ENCODE results near the gene RPL31. TPM values are rescaled to one million over a fixed set of nuclear protein-coding genes. Genes with fewer than 3 reads are reported as not detected.

RPL31 gene
- total RNA-seq, 4 donors from 2014 or later: 638 to 2,401 (median 1,440) TPM

DNA sequence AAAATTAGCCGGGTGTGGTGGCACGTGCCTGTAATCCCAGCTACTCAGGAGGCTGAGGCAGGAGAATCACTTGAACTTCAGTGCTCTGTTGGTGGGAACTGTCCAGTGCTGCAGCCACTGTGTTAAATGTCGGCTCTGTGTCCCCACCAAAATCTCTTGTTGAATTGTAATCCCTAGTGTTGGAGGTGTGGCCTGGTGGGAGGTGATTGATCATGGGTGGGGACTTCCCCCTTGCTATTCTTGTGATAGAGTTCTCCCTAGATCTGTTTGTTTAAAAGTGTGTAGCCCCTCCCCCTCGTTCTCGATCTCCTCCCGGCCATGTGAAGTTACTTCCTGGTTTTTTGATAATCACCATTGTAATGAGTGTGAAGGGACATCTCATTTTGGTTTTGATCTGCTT, 9.8 kb upstream of the RPL31 start:
- H3K27ac ChIP-seq: no peak overlapping the region
- TF ChIP-seq, protein P1, sequence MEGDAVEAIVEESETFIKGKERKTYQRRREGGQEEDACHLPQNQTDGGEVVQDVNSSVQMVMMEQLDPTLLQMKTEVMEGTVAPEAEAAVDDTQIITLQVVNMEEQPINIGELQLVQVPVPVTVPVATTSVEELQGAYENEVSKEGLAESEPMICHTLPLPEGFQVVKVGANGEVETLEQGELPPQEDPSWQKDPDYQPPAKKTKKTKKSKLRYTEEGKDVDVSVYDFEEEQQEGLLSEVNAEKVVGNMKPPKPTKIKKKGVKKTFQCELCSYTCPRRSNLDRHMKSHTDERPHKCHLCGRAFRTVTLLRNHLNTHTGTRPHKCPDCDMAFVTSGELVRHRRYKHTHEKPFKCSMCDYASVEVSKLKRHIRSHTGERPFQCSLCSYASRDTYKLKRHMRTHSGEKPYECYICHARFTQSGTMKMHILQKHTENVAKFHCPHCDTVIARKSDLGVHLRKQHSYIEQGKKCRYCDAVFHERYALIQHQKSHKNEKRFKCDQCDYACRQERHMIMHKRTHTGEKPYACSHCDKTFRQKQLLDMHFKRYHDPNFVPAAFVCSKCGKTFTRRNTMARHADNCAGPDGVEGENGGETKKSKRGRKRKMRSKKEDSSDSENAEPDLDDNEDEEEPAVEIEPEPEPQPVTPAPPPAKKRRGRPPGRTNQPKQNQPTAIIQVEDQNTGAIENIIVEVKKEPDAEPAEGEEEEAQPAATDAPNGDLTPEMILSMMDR (IDR thresholded peaks at IDR 0.05): no peak
- no peak for TF ChIP-seq POLR2A (IDR thresholded peaks at IDR 0.05)
- no peaks in the 10 kb centered on the region for H3K27me3 ChIP-seq
- H3K9me3 ChIP-seq: no peaks in the 10 kb centered on the region
- no peaks in the 10 kb centered on the region for H3K4me1 ChIP-seq
- H3K36me3 ChIP-seq: peaks cover 0 to 98% (median 5%) of the 10 kb centered on the region in 3 donors
- intact Hi-C loops (cut with DNase I): loop anchor here (5.0 kb wide), 1 partner anchor 385 kb away; no protein-coding TSS in a partner anchor
- no peak overlapping the region for H3K4me3 ChIP-seq
- WGBS, 2 donors: 74 to 75% methylated on average over 4 to 6 of the region's 6 CpGs
- DNase-seq: no peak

GRCh38 chr2:100993294-100993693, 8.8 kb upstream of the RPL31 start:
- no peak overlapping the region for H3K4me3 ChIP-seq
- no peaks in the 10 kb centered on the region for H3K27me3 ChIP-seq
- H3K4me1 ChIP-seq: no peaks in the 10 kb centered on the region
- H3K36me3 ChIP-seq: peaks cover 0 to 89% (median 5%) of the 10 kb centered on the region in 3 donors
- intact Hi-C loops (cut with DNase I): loop anchor here (5.0 kb wide), 1 partner anchor 386 kb away; no protein-coding TSS in a partner anchor
- WGBS, 2 donors: 83 to 84% methylated on average over 5 to 6 of the region's 17 CpGs
- no peaks in the 10 kb centered on the region for H3K9me3 ChIP-seq
- no peak for DNase-seq
- no peak for TF ChIP-seq POLR2A (IDR thresholded peaks at IDR 0.05)
- TF ChIP-seq, protein P1 (IDR thresholded peaks at IDR 0.05): no peak
- no peak overlapping the region for H3K27ac ChIP-seq

- TF ChIP-seq POLR2A (IDR thresholded peaks at IDR 0.05): no peak
- TF ChIP-seq, protein P1 (IDR thresholded peaks at IDR 0.05): no peak
- DNase-seq: no peak
Measured at GRCh38 chr2:100995309-100996075, 6.6 kb upstream of the RPL31 start.

GRCh38 chr2:100997509-100998234, 4.4 kb upstream of the RPL31 start:
- no peaks in the 10 kb centered on the region for H3K9me3 ChIP-seq
- H3K36me3 ChIP-seq: peaks cover 0 to 47% (median 0%) of the 10 kb centered on the region in 3 donors
- H3K27ac ChIP-seq: no peak overlapping the region
- H3K4me3 ChIP-seq: no peak overlapping the region
- peaks cover 0 to 7% (median 4%) of the 10 kb centered on the region in 3 donors for H3K4me1 ChIP-seq
- 89 to 99% methylated on average over 4 to 5 of the region's 5 CpGs for WGBS, 2 donors
- DNase-seq: no peak
- TF ChIP-seq POLR2A (IDR thresholded peaks at IDR 0.05): no peak
- TF ChIP-seq, protein P1 (IDR thresholded peaks at IDR 0.05): no peak
- H3K27me3 ChIP-seq: no peaks in the 10 kb centered on the region
- intact Hi-C loops (cut with DNase I): no loop called here

More at GRCh38 chr2:100995309-100996075, 6.6 kb upstream of the RPL31 start:
- Histone ChIP-seq H3K4me1 (no peaks in the 10 kb centered on the region), H3K9me3 (no peaks in the 10 kb centered on the region), H3K27me3 (no peaks in the 10 kb centered on the region), H3K27ac (no peak overlapping the region), H3K4me3 (no peak overlapping the region), H3K36me3 (peaks cover 0 to 68% (median 5%) of the 10 kb centered on the region in 3 donors)
- 89 to 94% methylated on average over 21 to 22 of the region's 28 CpGs for WGBS, 2 donors
- intact Hi-C loops (cut with DNase I): no loop called here

DNA sequence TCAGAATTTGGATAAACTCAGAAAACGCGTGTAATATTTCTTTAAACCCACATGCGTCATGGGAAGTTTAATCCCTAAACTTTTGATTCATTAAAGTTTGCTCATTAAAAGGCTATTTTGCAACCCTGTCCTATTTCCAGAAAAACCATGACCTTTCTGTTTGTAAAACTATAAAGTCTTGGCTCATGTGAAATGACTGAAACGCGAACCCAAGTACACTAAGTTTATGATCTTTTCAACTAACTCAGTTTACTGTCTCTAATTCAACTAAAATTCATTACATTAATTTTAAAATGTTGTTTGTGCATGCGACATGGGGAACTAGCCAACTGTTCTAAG, 3.9 kb upstream of the RPL31 start:
- peaks cover 0 to 42% (median 0%) of the 10 kb centered on the region in 3 donors for H3K36me3 ChIP-seq
- no peaks in the 10 kb centered on the region for H3K9me3 ChIP-seq
- H3K4me1 ChIP-seq: peaks cover 0 to 12% (median 5%) of the 10 kb centered on the region in 3 donors
- no peak overlapping the region for H3K27ac ChIP-seq
- H3K4me3 ChIP-seq: no peak overlapping the region
- TF ChIP-seq POLR2A (IDR thresholded peaks at IDR 0.05): no peak
- TF ChIP-seq, protein P1 (IDR thresholded peaks at IDR 0.05): no peak
- intact Hi-C loops (cut with DNase I): no loop called here
- no peak for DNase-seq
- 70 to 80% methylated on average over 6 of the region's 6 CpGs for WGBS, 2 donors
- H3K27me3 ChIP-seq: no peaks in the 10 kb centered on the region
